ENCODE measurements around the gene CCDC88C. TPM values are rescaled to one million over a fixed set of nuclear protein-coding genes. Genes with fewer than 3 reads are reported as not detected.

CCDC88C gene
- total RNA-seq, 1 donor from 2014 or later = 12.4 TPM

GRCh38 chr14:91292491-91292890, 125.1 kb downstream of the CCDC88C start:
- Mint-ChIP-seq H3K27ac (ENCODE audit: unreplicated experiment) (no peak overlapping the region), H3K36me3 (ENCODE audit: low read depth, unreplicated experiment) (peaks cover 16% of the 10 kb centered on the region), H3K4me3 (ENCODE audit: unreplicated experiment) (no peak overlapping the region), H3K27me3 (ENCODE audit: low read depth, unreplicated experiment) (peaks cover 4% of the 10 kb centered on the region), H3K9me3 (ENCODE audit: unreplicated experiment) (no peaks in the 10 kb centered on the region), H3K4me1 (ENCODE audit: low read depth, unreplicated experiment) (no peaks in the 10 kb centered on the region)
- DNase-seq (ENCODE audit: low read depth) (no peak), FAIRE-seq (no peak)
- Histone ChIP-seq H4K20me1 (ENCODE audit: insufficient read depth, low read length) (no peaks in the 10 kb centered on the region), H3K4me3 (ENCODE audit: insufficient read depth, low read depth, low read length) (no peak overlapping the region), H3K9me3 (ENCODE audit: insufficient read depth, low read depth, low read length) (no peaks in the 10 kb centered on the region), H3K27me3 (ENCODE audit: insufficient read depth, low read length) (peaks cover 6% of the 10 kb centered on the region), H3K79me2 (ENCODE audit: insufficient read depth, low read length) (no peaks in the 10 kb centered on the region), H3K4me1 (ENCODE audit: insufficient read depth, low read length) (no peaks in the 10 kb centered on the region), H3K27ac (ENCODE audit: low read depth, low read length) (no peak overlapping the region), H3K4me2 (ENCODE audit: low read length) (no peak overlapping the region), H3K36me3 (ENCODE audit: insufficient read depth, low read length) (no peaks in the 10 kb centered on the region), H2AFZ (ENCODE audit: low read depth, low read length) (no peak overlapping the region), H3K9ac (ENCODE audit: low read length) (no peak overlapping the region)
- TF ChIP-seq CTCF (IDR thresholded peaks at IDR 0.05; ENCODE audit: insufficient read depth, low read depth, low read length) (no peak), EZH2 (IDR thresholded peaks at IDR 0.05; ENCODE audit: insufficient read depth, low read length) (no peak)

- FAIRE-seq (no peak), DNase-seq (ENCODE audit: low read depth) (no peak)
- no peak overlapping the region for H3K4me3 ChIP-seq (ENCODE audit: insufficient read depth, low read depth, low read length)
- Mint-ChIP-seq H3K27me3 (ENCODE audit: low read depth, unreplicated experiment) (peaks cover 4% of the 10 kb centered on the region), H3K4me3 (ENCODE audit: unreplicated experiment) (no peak overlapping the region), H3K36me3 (ENCODE audit: low read depth, unreplicated experiment) (peaks cover 16% of the 10 kb centered on the region), H3K27ac (ENCODE audit: unreplicated experiment) (no peak overlapping the region), H3K9me3 (ENCODE audit: unreplicated experiment) (no peaks in the 10 kb centered on the region), H3K4me1 (ENCODE audit: low read depth, unreplicated experiment) (no peaks in the 10 kb centered on the region)
- no peak overlapping the region for H3K27ac ChIP-seq (ENCODE audit: low read depth, low read length)
- H3K79me2 ChIP-seq (ENCODE audit: insufficient read depth, low read length) = no peaks in the 10 kb centered on the region
- no peak overlapping the region for H3K4me2 ChIP-seq (ENCODE audit: low read length)
- H3K9ac ChIP-seq (ENCODE audit: low read length) = no peak overlapping the region
- TF ChIP-seq EZH2 (IDR thresholded peaks at IDR 0.05; ENCODE audit: insufficient read depth, low read length) (no peak), CTCF (IDR thresholded peaks at IDR 0.05; ENCODE audit: insufficient read depth, low read depth, low read length) (no peak)
- H3K9me3 ChIP-seq (ENCODE audit: insufficient read depth, low read depth, low read length) = no peaks in the 10 kb centered on the region
- no peaks in the 10 kb centered on the region for H3K36me3 ChIP-seq (ENCODE audit: insufficient read depth, low read length)
- no peaks in the 10 kb centered on the region for H4K20me1 ChIP-seq (ENCODE audit: insufficient read depth, low read length)
- H3K27me3 ChIP-seq (ENCODE audit: insufficient read depth, low read length) = peaks cover 6% of the 10 kb centered on the region
- H2AFZ ChIP-seq (ENCODE audit: low read depth, low read length) = no peak overlapping the region
- H3K4me1 ChIP-seq (ENCODE audit: insufficient read depth, low read length) = no peaks in the 10 kb centered on the region
These were observed 125.7 kb downstream of the CCDC88C start for GRCh38 chr14:91291786-91292405.

- Histone ChIP-seq H3K36me3 (ENCODE audit: insufficient read depth, low read length) (no peaks in the 10 kb centered on the region), H3K27ac (ENCODE audit: low read depth, low read length) (no peak overlapping the region), H3K9ac (ENCODE audit: low read length) (no peak overlapping the region), H4K20me1 (ENCODE audit: insufficient read depth, low read length) (no peaks in the 10 kb centered on the region), H3K79me2 (ENCODE audit: insufficient read depth, low read length) (no peaks in the 10 kb centered on the region), H3K4me1 (ENCODE audit: insufficient read depth, low read length) (no peaks in the 10 kb centered on the region), H3K27me3 (ENCODE audit: insufficient read depth, low read length) (peaks cover 6% of the 10 kb centered on the region), H2AFZ (ENCODE audit: low read depth, low read length) (no peak overlapping the region), H3K4me3 (ENCODE audit: insufficient read depth, low read depth, low read length) (no peak overlapping the region), H3K4me2 (ENCODE audit: low read length) (no peak overlapping the region), H3K9me3 (ENCODE audit: insufficient read depth, low read depth, low read length) (no peaks in the 10 kb centered on the region)
- H3K9me3 Mint-ChIP-seq (ENCODE audit: unreplicated experiment) = no peaks in the 10 kb centered on the region
- no peak for FAIRE-seq
- no peak for DNase-seq (ENCODE audit: low read depth)
- H3K27ac Mint-ChIP-seq (ENCODE audit: unreplicated experiment) = no peak overlapping the region
- TF ChIP-seq CTCF (IDR thresholded peaks at IDR 0.05; ENCODE audit: insufficient read depth, low read depth, low read length) (no peak), EZH2 (IDR thresholded peaks at IDR 0.05; ENCODE audit: insufficient read depth, low read length) (no peak)
- H3K4me3 Mint-ChIP-seq (ENCODE audit: unreplicated experiment) = no peak overlapping the region
- H3K27me3 Mint-ChIP-seq (ENCODE audit: low read depth, unreplicated experiment) = peaks cover 2% of the 10 kb centered on the region
- peaks cover 11% of the 10 kb centered on the region for H3K36me3 Mint-ChIP-seq (ENCODE audit: low read depth, unreplicated experiment)
- H3K4me1 Mint-ChIP-seq (ENCODE audit: low read depth, unreplicated experiment) = no peaks in the 10 kb centered on the region
These were observed 126.6 kb downstream of the CCDC88C start for GRCh38 chr14:91290986-91291385.
